ENCODE results near the gene C4BPA.

Gene C4BPA

GRCh38 chr1:207140536-207140935, 36.5 kb downstream of the C4BPA start:
- no peak for DNase-seq (ENCODE audit: low spot score)
- in situ Hi-C loops (cut with MboI; ENCODE audit: low pct_unique_long_range_greater_than_20kb, low sequenced_read_pairs, unreplicated experiment) = no loop called here
- TF ChIP-seq CTCF (IDR thresholded peaks at IDR 0.05; ENCODE audit: extremely low read depth, insufficient read depth, missing control alignments) = no peak

GRCh38 chr1:207145401-207146058, 41.5 kb downstream of the C4BPA start:
- no peak for TF ChIP-seq CTCF (IDR thresholded peaks at IDR 0.05; ENCODE audit: extremely low read depth, insufficient read depth, missing control alignments)
- DNase-seq (ENCODE audit: low spot score) = no peak
- in situ Hi-C loops (cut with MboI; ENCODE audit: low pct_unique_long_range_greater_than_20kb, low sequenced_read_pairs, unreplicated experiment) = no loop called here

- TF ChIP-seq CTCF (IDR thresholded peaks at IDR 0.05; ENCODE audit: extremely low read depth, insufficient read depth, missing control alignments) = no peak
- in situ Hi-C loops (cut with MboI; ENCODE audit: low pct_unique_long_range_greater_than_20kb, low sequenced_read_pairs, unreplicated experiment) = no loop called here
- DNase-seq (ENCODE audit: low spot score) = no peak
Observed at GRCh38 chr1:207151920-207152319, 47.9 kb downstream of the C4BPA start.

GRCh38 chr1:207152792-207153468, 48.9 kb downstream of the C4BPA start:
- in situ Hi-C loops (cut with MboI; ENCODE audit: low pct_unique_long_range_greater_than_20kb, low sequenced_read_pairs, unreplicated experiment) = no loop called here
- no peak for TF ChIP-seq CTCF (IDR thresholded peaks at IDR 0.05; ENCODE audit: extremely low read depth, insufficient read depth, missing control alignments)
- no peak for DNase-seq (ENCODE audit: low spot score)

- in situ Hi-C loops (cut with MboI; ENCODE audit: low pct_unique_long_range_greater_than_20kb, low sequenced_read_pairs, unreplicated experiment) = no loop called here
- no peak for DNase-seq (ENCODE audit: low spot score)
- TF ChIP-seq CTCF (IDR thresholded peaks at IDR 0.05; ENCODE audit: extremely low read depth, insufficient read depth, missing control alignments) = no peak
Observed at GRCh38 chr1:207155028-207155427, 51.0 kb downstream of the C4BPA start.

GRCh38 chr1:207156095-207156494, 52.1 kb downstream of the C4BPA start:
- DNase-seq (ENCODE audit: low spot score) = no peak
- in situ Hi-C loops (cut with MboI; ENCODE audit: low pct_unique_long_range_greater_than_20kb, low sequenced_read_pairs, unreplicated experiment) = no loop called here
- no peak for TF ChIP-seq CTCF (IDR thresholded peaks at IDR 0.05; ENCODE audit: extremely low read depth, insufficient read depth, missing control alignments)
